Kidney tubule cell (primary cell): ENCODE measurements around the gene NUDT1.

Experiments used
- DNase-seq: peaks from one replicate; pipeline ENCODE4 v3.0.0-alpha.2; 2018; ENCODE audit warnings: low spot score

The NUDT1 gene

DNA sequence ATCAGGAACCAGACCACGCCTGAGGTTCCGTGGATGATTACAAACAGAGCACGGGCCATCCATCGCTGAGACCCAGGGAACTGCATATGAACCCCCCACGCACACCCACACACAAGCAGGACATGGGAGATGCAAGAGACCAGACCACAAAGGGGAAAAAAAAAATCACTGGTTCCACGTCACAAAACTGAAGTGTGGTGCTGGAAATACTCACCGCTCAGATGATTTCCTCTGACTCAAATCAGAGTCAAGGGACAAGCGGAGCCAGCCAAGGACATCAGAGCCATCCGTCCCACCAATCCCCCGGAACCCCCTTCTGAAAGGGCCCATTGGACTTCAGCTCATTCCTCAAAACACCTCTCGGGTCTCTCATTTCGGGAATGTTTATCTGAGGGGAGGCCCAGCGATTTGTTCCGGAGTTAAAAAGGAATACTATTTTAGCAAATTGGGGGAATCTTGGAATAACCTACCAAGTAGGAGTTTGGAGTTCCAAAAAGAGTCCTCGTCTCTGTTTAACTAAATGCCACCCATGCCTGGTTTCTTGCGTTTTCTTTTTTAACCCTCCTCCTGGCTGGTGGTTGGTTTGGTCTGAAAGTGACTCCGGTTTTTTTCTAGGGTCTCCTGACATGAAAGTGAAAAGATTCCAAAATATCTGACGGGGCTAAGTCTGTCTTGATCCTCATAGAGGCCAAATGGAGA is 57.3 kb downstream of the NUDT1 start:
- no peak for DNase-seq

DNA sequence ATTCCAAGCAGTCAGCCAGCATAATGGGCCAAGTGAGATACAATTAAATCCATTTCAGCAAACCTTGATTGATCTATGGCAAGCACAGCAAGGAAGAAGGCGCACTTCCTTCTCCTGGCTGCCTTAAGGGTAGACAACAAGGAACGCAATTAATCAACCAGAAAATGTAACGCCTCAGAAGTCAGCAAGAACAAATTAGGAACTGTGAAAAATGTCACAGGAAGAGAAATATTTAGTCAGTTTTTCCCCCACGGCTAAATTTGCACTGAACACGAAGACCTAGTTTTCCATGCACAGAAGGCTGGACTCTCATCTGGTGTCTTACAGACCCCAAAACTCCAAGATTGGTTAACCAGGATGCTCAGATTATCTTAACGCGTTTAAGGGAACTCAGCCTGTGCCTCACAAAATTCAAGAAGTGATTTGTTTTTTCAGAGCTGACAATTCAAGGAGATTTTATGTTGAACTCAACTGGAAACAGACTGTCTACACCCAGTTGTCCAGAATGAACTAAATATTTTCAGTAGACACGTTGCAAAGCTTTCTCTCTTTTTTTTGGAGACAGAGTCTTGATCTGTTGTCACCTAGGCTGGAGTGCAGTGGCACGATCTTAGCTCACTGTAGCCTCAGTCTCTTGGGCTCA is 58.0 kb downstream of the NUDT1 start:
- no peak for DNase-seq
